Stimulated activated CD4-positive, alpha-beta T cell treated with anti-CD3 and anti-CD28 coated beads, Interleukin-12 subunit alpha, Interleukin-12 subunit beta, amount 100 ng/mL, for 48 hours (primary cell): Measurements from ENCODE around the gene AMY2A.
"Not testable (repeated sequence)": the region's sequence is repeated elsewhere in the genome, so short reads cannot be mapped to it uniquely, and the experiment has no call there.

ENCODE experiments used
- DNase-seq, 3 donors: peaks; one replicate each; pipeline ENCODE4 v3.0.0-alpha.2; 2020; ENCODE audit warnings: low read depth in 2 of 3, low spot score in 1 of 3

AMY2A gene

GRCh38 chr1:103616994-103617477, at the start of gene AMY2A:
TSS of gene AMY2A (plus strand) at chr1:103617427. CDS start at chr1:103617441, 14 bp downstream.
- DNase-seq = not testable (repeated sequence)

- no peak for DNase-seq
Observed at GRCh38 chr1:103569493-103569892, 47.7 kb upstream of the AMY2A start.

- not testable (repeated sequence) for DNase-seq
Observed at GRCh38 chr1:103571289-103571688, 45.9 kb upstream of the AMY2A start, which contains the start of gene AMY2B. TSS of gene AMY2B (plus strand) at chr1:103571589. CDS start at chr1:103571603, 14 bp downstream.

GRCh38 chr1:103576065-103576464, 41.2 kb upstream of the AMY2A start:
- DNase-seq = no peak

GRCh38 chr1:103576784-103577183, 40.4 kb upstream of the AMY2A start:
- not testable (repeated sequence) for DNase-seq

- no peak for DNase-seq
Observed at GRCh38 chr1:103582464-103582863, 34.8 kb upstream of the AMY2A start.

- no peak for DNase-seq
Observed at GRCh38 chr1:103583887-103584286, 33.3 kb upstream of the AMY2A start.

GRCh38 chr1:103584537-103584936, 32.7 kb upstream of the AMY2A start:
- no peak for DNase-seq

GRCh38 chr1:103602740-103603139, 14.5 kb upstream of the AMY2A start:
- not testable (repeated sequence) for DNase-seq

GRCh38 chr1:103616362-103616761, 865 bp upstream of the AMY2A start:
- no peak for DNase-seq

- DNase-seq = not testable (repeated sequence)
Observed at GRCh38 chr1:103627436-103627835, 10.2 kb downstream of the AMY2A start.

GRCh38 chr1:103641194-103641593, 24.0 kb downstream of the AMY2A start:
- not testable (repeated sequence) for DNase-seq

GRCh38 chr1:103643908-103644307, 26.7 kb downstream of the AMY2A start:
- DNase-seq = not testable (repeated sequence)

- not testable (repeated sequence) for DNase-seq
Observed at GRCh38 chr1:103650305-103650704, 33.1 kb downstream of the AMY2A start.

GRCh38 chr1:103650889-103651288, 33.7 kb downstream of the AMY2A start:
- not testable (repeated sequence) for DNase-seq

GRCh38 chr1:103654133-103654532, 36.9 kb downstream of the AMY2A start:
- not testable (repeated sequence) for DNase-seq

GRCh38 chr1:103655460-103655859, 38.2 kb downstream of the AMY2A start, which contains the start of gene AMY1A:
TSS of gene AMY1A (plus strand) at chr1:103655760. CDS start at chr1:103656331, 571 bp downstream.
- DNase-seq = not testable (repeated sequence)
